SK-N-SH (cell line): ENCODE results near the gene SETD9.

Source experiments
- CTCF ChIP-seq: fragments of 200-600 bp; sonication (generic); IDR thresholded peaks from 2 replicates; pipeline ENCODE4 v1.6.1; 2017; ENCODE audit warnings: antibody characterized with exemption, mild to moderate bottlenecking, moderate library complexity
- FOXJ3 ChIP-seq: sonication (generic); formaldehyde crosslinking; IDR thresholded peaks from 2 replicates; pipeline ENCODE4 v1.5.1; 2020; ENCODE audit warnings: mild to moderate bottlenecking, missing genetic modification reagents
- GATA2 ChIP-seq: sonication (generic); formaldehyde crosslinking; IDR thresholded peaks from 2 replicates; pipeline ENCODE4 v1.5.0; 2020; ENCODE audit warnings: mild to moderate bottlenecking, missing genetic modification reagents
- MAX ChIP-seq: IDR thresholded peaks from 2 replicates; pipeline ENCODE4 v1.4.0; 2012; ENCODE audit warnings: low read depth
- MXI1 ChIP-seq: IDR thresholded peaks from 2 replicates; pipeline ENCODE4 v1.6.1; 2012; ENCODE audit warnings: mild to moderate bottlenecking, low read depth, low read length, improper control_type of control experiment
- NFIC ChIP-seq: IDR thresholded peaks from 2 replicates; pipeline ENCODE4 v1.4.0; 2012; ENCODE audit warnings: borderline replicate concordance
- NRF1 ChIP-seq: IDR thresholded peaks from 2 replicates; pipeline ENCODE4 v1.6.1; 2012; ENCODE audit warnings: low read depth, mild to moderate bottlenecking, low read length
- PBX3 ChIP-seq: IDR thresholded peaks from 2 replicates; pipeline ENCODE4; 2012
- REST ChIP-seq: IDR thresholded peaks from 2 replicates; pipeline ENCODE4 v1.6.1; 2012; ENCODE audit warnings: mild to moderate bottlenecking, low read depth, low read length, moderate library complexity
- TCF12 ChIP-seq: IDR thresholded peaks from 2 replicates; pipeline ENCODE4 v1.4.0; 2012
- USF1 ChIP-seq: IDR thresholded peaks from 2 replicates; pipeline ENCODE4 v1.4.0; 2012; ENCODE audit warnings: low read depth, borderline replicate concordance

GRCh38 chr5:56951126-56951945, 41.9 kb downstream of the SETD9 start:
- no peak for TF ChIP-seq USF1
- no peak for TF ChIP-seq NRF1
- no peak for TF ChIP-seq FOXJ3 (CRISPR knock-in tag)
- TF ChIP-seq REST, result no peak
- no peak for TF ChIP-seq CTCF
- no peak for TF ChIP-seq MXI1
- no peak for TF ChIP-seq NFIC
- TF ChIP-seq MAX, result no peak
- TF ChIP-seq PBX3, result no peak
- TF ChIP-seq TCF12, result no peak
- no peak for TF ChIP-seq GATA2
